PC-3 (cell line): ENCODE results near the gene KCNQ1. TPM values are rescaled to one million over a fixed set of nuclear protein-coding genes. Genes with fewer than 3 reads are reported as not detected.

Source experiments
- ATAC-seq: fragments of 200-7000 bp; cut with Tn5 transposase; 2 replicates; pipeline ENCODE4 v1.9.1; 2020; ENCODE audit warnings: mild to moderate bottlenecking, moderate library complexity
- BruUV-seq: library from RNA; stranded (reverse); fragments of 400-500 nt; replicated peaks from 2 replicates; lab custom pipeline; 2021; lab: Mats Ljungman, UMichigan
- CTCF ChIA-PET: fragments of 300-600 bp; sonication (Branson Sonifier 250); formaldehyde crosslinking; loops from one replicate; lab custom pipeline; 2022; ENCODE audit warnings: antibody characterized with exemption; lab: Charles Lee
- POLR2A ChIA-PET: fragments of 300-600 bp; sonication (Branson Sonifier 250); formaldehyde crosslinking; loops from one replicate; lab custom pipeline; 2022; ENCODE audit warnings: antibody characterized with exemption; ENCODE audit not compliant: unreplicated experiment; lab: Charles Lee
- DNase-seq: peaks from one replicate; pipeline ENCODE4 v3.0.0-alpha.2; 2015
- H2AFZ ChIP-seq: fragments of 300-600 bp; sonication (generic); 2 replicates; pipeline ENCODE4 v1.6.0; 2016; ENCODE audit warnings: antibody characterized with exemption, low read length
- H3F3A ChIP-seq: fragments of 300-600 bp; sonication (generic); one replicate; pipeline ENCODE4 v1.6.0; 2017; ENCODE audit warnings: antibody characterized with exemption, low read length, control low read depth, mild to moderate bottlenecking; ENCODE audit not compliant: unreplicated experiment
- H3K27ac ChIP-seq: fragments of 300-600 bp; sonication (generic); 2 replicates; pipeline ENCODE4 v1.5.1; 2016; ENCODE audit warnings: mild to moderate bottlenecking, low read length
- H3K27me3 ChIP-seq: fragments of 300-600 bp; sonication (generic); 2 replicates; pipeline ENCODE4 v1.6.1; 2016; ENCODE audit warnings: low read length, mixed read lengths
- H3K36me3 ChIP-seq: fragments of 300-600 bp; sonication (generic); 2 replicates; pipeline ENCODE4 v1.6.1; 2016; ENCODE audit warnings: low read depth, mixed run types, low read length, mixed read lengths
- H3K4me1 ChIP-seq: fragments of 300-600 bp; sonication (generic); 2 replicates; pipeline ENCODE4 v1.5.1; 2016; ENCODE audit warnings: low read length; ENCODE audit not compliant: insufficient read depth
- H3K4me2 ChIP-seq: fragments of 300-600 bp; sonication (generic); 2 replicates; pipeline ENCODE4 v1.6.0; 2016; ENCODE audit warnings: low read length
- H3K4me3 ChIP-seq: fragments of 300-600 bp; sonication (generic); 2 replicates; pipeline ENCODE4 v1.5.1; 2016; ENCODE audit warnings: mild to moderate bottlenecking, low read length, mixed read lengths
- H3K79me2 ChIP-seq: fragments of 300-600 bp; sonication (generic); 2 replicates; pipeline ENCODE4 v1.6.1; 2017; ENCODE audit warnings: low read length, mixed read lengths
- H3K9ac ChIP-seq: fragments of 300-600 bp; sonication (generic); 2 replicates; pipeline ENCODE4 v1.6.0; 2016; ENCODE audit warnings: mild to moderate bottlenecking, low read length
- H3K9me2 ChIP-seq: fragments of 300-600 bp; sonication (generic); replicated peaks from 2 replicates; pipeline ENCODE4 v1.6.1; 2016; ENCODE audit warnings: mixed run types, low read length, mixed read lengths
- H3K9me3 ChIP-seq: fragments of 300-600 bp; sonication (generic); 2 replicates; pipeline ENCODE4 v1.6.1; 2016; ENCODE audit warnings: low read length, mixed read lengths
- H4K20me1 ChIP-seq: fragments of 300-600 bp; sonication (generic); 2 replicates; pipeline ENCODE4 v1.6.1; 2016; ENCODE audit warnings: low read length, mixed read lengths
- CTCF ChIP-seq: fragments of 300-600 bp; sonication (generic); conservative IDR thresholded peaks from 2 replicates; pipeline ENCODE4 v1.5.1; 2017; ENCODE audit warnings: antibody characterized with exemption, low read depth, mild to moderate bottlenecking, low read length
- EZH2 ChIP-seq: fragments of 300-600 bp; sonication (generic); IDR thresholded peaks from one replicate; pipeline ENCODE4 v1.6.1; 2017; ENCODE audit warnings: antibody characterized with exemption, mild to moderate bottlenecking, low read length; ENCODE audit not compliant: unreplicated experiment
- EZH2phosphoT487 ChIP-seq: fragments of 300-600 bp; sonication (generic); IDR thresholded peaks from 2 replicates; pipeline ENCODE4 v1.6.1; 2018; ENCODE audit warnings: mild to moderate bottlenecking, antibody characterized with exemption, low read length, borderline replicate concordance
- intact Hi-C: fragments of 100-400 bp; cut with micrococcal nuclease; formaldehyde crosslinking; loops from 2 replicates; pipeline ENCODE4 v1.9.0; 2023
- total RNA-seq: library from RNA; depleted of rRNA; stranded (reverse); fragments of >200 nt; gene quantifications from 2 replicates; pipeline ENCODE4 v1.2.3, GENCODE V29; 2014

KCNQ1 gene
- total RNA-seq, 1 experiment from 2014 or later, result 0.40 TPM

GRCh38 chr11:2848497-2848896, 403.7 kb downstream of the KCNQ1 start:
- Histone ChIP-seq H4K20me1 (no peaks in the 10 kb centered on the region), H3K9me3 (no peaks in the 10 kb centered on the region), H3K27me3 (no peaks in the 10 kb centered on the region), H3K4me2 (no peak overlapping the region), H2AFZ (no peak overlapping the region), H3K27ac (no peak overlapping the region), H3K4me1 (peaks cover 11% of the 10 kb centered on the region), H3K9ac (no peak overlapping the region), H3K9me2 (no peaks in the 10 kb centered on the region), H3K4me3 (no peak overlapping the region), H3K79me2 (no peaks in the 10 kb centered on the region), H3F3A (no peaks in the 10 kb centered on the region), H3K36me3 (no peaks in the 10 kb centered on the region)
- intact Hi-C loops, result no loop called here
- DNase-seq (no peak), ATAC-seq (no peak)
- BruUV-seq, result no TSS peak
- POLR2A ChIA-PET, result no interaction called here
- no peak for TF ChIP-seq CTCF
- TF ChIP-seq EZH2, result no peak
- no peak for TF ChIP-seq EZH2phosphoT487
- CTCF ChIA-PET, result no interaction called here

DNA sequence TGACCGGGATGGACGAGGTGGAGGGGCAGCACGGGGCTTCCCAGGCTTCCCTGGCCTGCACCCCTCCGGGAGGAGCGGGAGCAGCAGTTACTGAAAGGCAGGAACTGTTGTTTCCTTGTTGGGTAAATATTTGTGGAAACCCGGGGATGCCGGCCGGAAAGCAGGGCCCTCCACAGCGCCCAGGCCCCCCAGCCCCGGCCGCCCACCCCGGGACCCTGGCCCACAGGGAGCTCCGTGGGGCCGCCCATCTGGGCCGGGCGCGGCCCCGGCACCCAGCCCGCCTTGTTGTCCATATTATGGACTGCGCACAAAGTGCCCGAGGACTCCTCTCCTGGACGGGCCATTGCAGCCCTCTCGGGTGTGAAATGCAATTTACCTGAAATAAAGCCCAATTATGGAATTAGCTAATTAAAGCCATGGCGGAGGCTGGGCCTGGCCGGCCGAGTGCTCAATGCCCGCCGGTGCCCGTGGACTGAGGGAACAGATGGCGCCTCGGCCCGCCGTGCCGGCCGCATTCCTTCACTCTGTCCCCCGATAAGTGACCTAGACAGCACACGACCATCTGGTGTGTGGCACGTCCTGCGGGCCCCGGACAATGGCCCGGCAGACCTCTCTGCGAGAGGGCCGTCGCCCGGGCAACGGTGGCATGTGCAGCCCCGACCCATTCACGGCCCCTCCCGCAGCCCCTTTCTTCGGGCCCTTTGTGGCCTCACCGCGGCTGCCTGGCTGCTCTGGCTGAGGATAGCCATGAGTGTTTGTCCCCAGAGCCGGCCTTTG, 405.4 kb downstream of the KCNQ1 start:
- Histone ChIP-seq H3K4me1 (no peaks in the 10 kb centered on the region), H3F3A (no peaks in the 10 kb centered on the region), H3K9ac (no peak overlapping the region), H3K27me3 (no peaks in the 10 kb centered on the region), H3K9me3 (no peaks in the 10 kb centered on the region), H3K4me2 (no peak overlapping the region), H3K27ac (no peak overlapping the region), H4K20me1 (no peaks in the 10 kb centered on the region), H3K79me2 (no peaks in the 10 kb centered on the region), H2AFZ (no peak overlapping the region), H3K9me2 (no peaks in the 10 kb centered on the region), H3K4me3 (no peak overlapping the region), H3K36me3 (no peaks in the 10 kb centered on the region)
- no peak for ATAC-seq
- DNase-seq, result no peak
- intact Hi-C loops, result no loop called here
- no TSS peak for BruUV-seq
- POLR2A ChIA-PET, result no interaction called here
- CTCF ChIA-PET, result no interaction called here
- TF ChIP-seq CTCF (no peak), EZH2 (no peak), EZH2phosphoT487 (no peak)

- H3K36me3 ChIP-seq, result no peaks in the 10 kb centered on the region
- H3K4me2 ChIP-seq, result no peak overlapping the region
- intact Hi-C loops, result no loop called here
- ChIA-PET POLR2A (no interaction called here), CTCF (no interaction called here)
- H3K9me2 ChIP-seq, result no peaks in the 10 kb centered on the region
- no peak overlapping the region for H3K4me3 ChIP-seq
- TF ChIP-seq EZH2phosphoT487 (no peak), EZH2 (no peak), CTCF (no peak)
- H4K20me1 ChIP-seq, result no peaks in the 10 kb centered on the region
- ATAC-seq, result no peak
- H3K9ac ChIP-seq, result no peak overlapping the region
- no peak overlapping the region for H3K27ac ChIP-seq
- H3K27me3 ChIP-seq, result no peaks in the 10 kb centered on the region
- DNase-seq, result no peak
- H3K4me1 ChIP-seq, result no peaks in the 10 kb centered on the region
- H3F3A ChIP-seq, result no peaks in the 10 kb centered on the region
- no TSS peak for BruUV-seq
- H3K9me3 ChIP-seq, result no peaks in the 10 kb centered on the region
- H2AFZ ChIP-seq, result no peak overlapping the region
- H3K79me2 ChIP-seq, result no peaks in the 10 kb centered on the region
These were observed 408.6 kb downstream of the KCNQ1 start for GRCh38 chr11:2853401-2853800.
